ENCODE measurements around the gene METTL6. TPM values are rescaled to one million over a fixed set of nuclear protein-coding genes. Genes with fewer than 3 reads are reported as not detected.
A peak's percentile ranks its signal among the peaks of the same experiment; 100 is the strongest.

The METTL6 gene
- total RNA-seq, 1 experiment from 2014 or later = 25.6 TPM

DNA sequence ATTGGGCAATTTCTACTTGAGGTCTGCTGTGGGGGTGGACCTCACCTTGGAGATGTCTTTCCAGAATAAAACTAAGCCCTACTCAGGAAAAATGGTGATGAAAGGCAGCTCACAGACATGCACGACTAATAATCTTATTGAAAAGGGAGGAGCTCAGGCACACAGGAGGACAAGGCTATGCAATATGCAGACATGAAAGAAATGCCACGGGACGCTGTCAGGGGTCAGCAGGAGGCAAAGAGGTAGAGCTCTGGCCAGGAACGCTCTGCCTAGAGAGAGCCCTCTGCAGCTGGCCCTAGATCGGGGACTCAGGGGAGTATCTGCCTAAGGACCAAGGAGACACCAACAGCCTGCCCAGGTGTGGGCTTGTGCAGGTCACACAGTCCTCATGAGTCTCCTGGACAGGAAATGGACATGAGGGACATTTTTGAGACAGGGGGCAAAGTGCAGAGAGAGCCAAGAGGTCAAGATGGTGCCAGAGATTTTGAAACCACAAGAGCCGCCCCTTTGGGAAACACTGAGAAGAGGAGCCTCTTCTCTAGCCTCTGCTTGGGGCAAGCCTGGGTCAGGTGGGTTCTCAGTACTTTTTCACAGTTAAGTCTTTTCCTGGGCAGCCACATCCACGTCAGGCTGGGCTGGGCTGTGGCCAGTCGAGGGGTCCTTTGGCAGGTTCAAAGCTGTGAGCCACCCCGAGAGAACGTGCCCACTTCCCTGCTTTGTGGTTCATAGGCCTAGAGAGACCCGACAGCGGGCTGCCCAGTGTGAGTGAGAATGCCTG, 23.3 kb upstream of the METTL6 start:
- Mint-ChIP-seq H3K4me1 (peaks cover 3% of the 10 kb centered on the region in 2 experiments; a peak in 1 of 4 replicates), H3K27me3 (ENCODE audit: low read depth) (no peaks in the 10 kb centered on the region; the same call in 1 of the 2 replicates), H3K4me3 (no peak overlapping the region), H3K9me3 (no peaks in the 10 kb centered on the region), H3K36me3 (ENCODE audit: insufficient read depth in 1 of 3, low read depth in 3 of 3) (0 out of 7 replicates have a peak, but pooled peaks cover 0 to under 1% (median 0%) of the 10 kb centered on the region in 3 experiments), H3K27ac (peak overlapping the region in 1 of 3 experiments; percentile 62; a peak in 1 of 7 replicates)
- Histone ChIP-seq H3K14ac (ENCODE audit: insufficient read depth, low read length) (no peak overlapping the region), H4K91ac (ENCODE audit: insufficient read length, low read depth, low read length) (no peak overlapping the region), H3K79me2 (ENCODE audit: insufficient read depth, low read length) (no peaks in the 10 kb centered on the region), H4K5ac (ENCODE audit: insufficient read length, low read depth, low read length) (no peak overlapping the region), H2BK20ac (ENCODE audit: low read depth, low read length, poor library complexity, severe bottlenecking) (no peak overlapping the region), H3K9me3 (ENCODE audit: control insufficient read depth, low read depth, low read length) (no peaks in the 10 kb centered on the region), H2AK5ac (ENCODE audit: insufficient read length, low read length) (no peak overlapping the region), H3K27ac (ENCODE audit: insufficient read length, low read depth, low read length) (no peak overlapping the region), H3K4me1 (ENCODE audit: insufficient read depth, low read length) (no peaks in the 10 kb centered on the region), H2BK15ac (ENCODE audit: low read depth, low read length) (no peak overlapping the region), H3K79me1 (ENCODE audit: insufficient read depth, low read depth, low read length, poor library complexity, severe bottlenecking) (no peaks in the 10 kb centered on the region), H3K27me3 (ENCODE audit: insufficient read depth, low read length) (no peaks in the 10 kb centered on the region), H2BK5ac (ENCODE audit: insufficient read length, low read length) (no peak overlapping the region), H3K4ac (ENCODE audit: low read depth, low read length) (no peak overlapping the region), H3K23ac (ENCODE audit: insufficient read length, low read depth, low read length) (no peak overlapping the region), H3K23me2 (ENCODE audit: insufficient read length, low read depth, low read length, poor library complexity, severe bottlenecking) (no peaks in the 10 kb centered on the region), H3K9ac (ENCODE audit: extremely low read depth, insufficient read length, low read length) (no peak overlapping the region), H2BK120ac (ENCODE audit: low read depth, low read length, poor library complexity, severe bottlenecking) (no peak overlapping the region), H3K56ac (ENCODE audit: insufficient read length, low read depth, low read length) (no peak overlapping the region), H2AFZ (ENCODE audit: low read length) (no peak overlapping the region), H4K8ac (replicated peaks; ENCODE audit: insufficient read length, low read depth, low read length) (no peak overlapping the region), H3T11ph (ENCODE audit: low read length) (no peak overlapping the region), H4K20me1 (ENCODE audit: control insufficient read depth, insufficient read depth, insufficient read length) (no peaks in the 10 kb centered on the region), H3K4me2 (ENCODE audit: insufficient read depth, insufficient read length, low read length) (no peak overlapping the region), H3K18ac (ENCODE audit: insufficient read length, low read depth, low read length) (no peak overlapping the region), H2BK12ac (ENCODE audit: insufficient read length, low read depth, low read length) (no peak overlapping the region)
- TF ChIP-seq CTCF (conservative IDR thresholded peaks at IDR 0.05) = no peak
- DNase-seq = no peak
- no CpG with 5 or more reads among the region's 12 CpGs for WGBS (ENCODE audit: extremely low coverage, insufficient read length, low lambda C conversion rate)
